ENCODE data around the gene NKAIN2. TPM values are rescaled to one million over a fixed set of nuclear protein-coding genes. Genes with fewer than 3 reads are reported as not detected.

NKAIN2 gene
- total RNA-seq, 1 experiment from 2014 or later, result not detected

GRCh38 chr6:124148236-124148957, 344.7 kb downstream of the NKAIN2 start:
- H3K9ac ChIP-seq (ENCODE audit: low read length), result no peak overlapping the region
- ChIA-PET RAD21 (ENCODE audit: low non-redundant PET in 1 of 2, low total read pairs in 2 of 2, uncharacterized antibody in 2 of 2, unreplicated experiment in 2 of 2) (no interaction called here), CTCF (no interaction called here), POLR2A (no interaction called here)
- H3K79me2 ChIP-seq (ENCODE audit: insufficient read depth, low read length), result no peaks in the 10 kb centered on the region
- intact Hi-C loops (cut with micrococcal nuclease), result no loop called here
- H3K9me2 ChIP-seq (ENCODE audit: insufficient read depth), result no peaks in the 10 kb centered on the region
- H4K20me1 ChIP-seq (ENCODE audit: insufficient read depth), result no peaks in the 10 kb centered on the region
- no peaks in the 10 kb centered on the region; the same call in 1 of the 2 replicates for H3K27me3 ChIP-seq (ENCODE audit: insufficient read depth, low read length)
- no peaks in the 10 kb centered on the region for H3K36me3 ChIP-seq (ENCODE audit: control insufficient read depth in 1 of 2, insufficient read depth in 2 of 2, low read length in 2 of 2)
- H2AFZ ChIP-seq (ENCODE audit: low read depth, low read length, poor library complexity, severe bottlenecking), result no peak overlapping the region
- H3K27ac ChIP-seq (ENCODE audit: low read depth, low read length), result no peak overlapping the region
- BruUV-seq (replicated peaks), result no TSS peak
- no peaks in the 10 kb centered on the region for H3K9me3 ChIP-seq (ENCODE audit: control insufficient read depth in 1 of 2, insufficient read depth in 1 of 2, low read depth in 1 of 2, low read length in 2 of 2)
- ATAC-seq (no peak), DNase-seq (ENCODE audit: low read depth, low spot score) (no peak)
- TF ChIP-seq EGR1 (IDR thresholded peaks at IDR 0.05; ENCODE audit: low read depth), result no peak
- no peak overlapping the region for H3K4me3 ChIP-seq (replicated peaks in 1 of 2; ENCODE audit: low read depth in 1 of 2, low read length in 2 of 2)
- H3K4me1 ChIP-seq (ENCODE audit: control insufficient read depth in 1 of 2, insufficient read depth in 2 of 2, low read length in 2 of 2), result no peaks in the 10 kb centered on the region
- no peak overlapping the region for H3K4me2 ChIP-seq (ENCODE audit: low read length)

- no peaks in the 10 kb centered on the region for H3K9me3 ChIP-seq (ENCODE audit: control insufficient read depth in 1 of 2, insufficient read depth in 1 of 2, low read depth in 1 of 2, low read length in 2 of 2)
- no peaks in the 10 kb centered on the region for H3K36me3 ChIP-seq (ENCODE audit: control insufficient read depth in 1 of 2, insufficient read depth in 2 of 2, low read length in 2 of 2)
- no peaks in the 10 kb centered on the region for H3K79me2 ChIP-seq (ENCODE audit: insufficient read depth, low read length)
- H3K9me2 ChIP-seq (ENCODE audit: insufficient read depth), result no peaks in the 10 kb centered on the region
- no peak overlapping the region for H3K27ac ChIP-seq (ENCODE audit: low read depth, low read length)
- BruUV-seq (replicated peaks), result no TSS peak
- H3K4me1 ChIP-seq (ENCODE audit: control insufficient read depth in 1 of 2, insufficient read depth in 2 of 2, low read length in 2 of 2), result no peaks in the 10 kb centered on the region
- ChIA-PET RAD21 (ENCODE audit: low non-redundant PET in 1 of 2, low total read pairs in 2 of 2, uncharacterized antibody in 2 of 2, unreplicated experiment in 2 of 2) (no interaction called here), POLR2A (no interaction called here), CTCF (no interaction called here)
- no peak for ATAC-seq
- H2AFZ ChIP-seq (ENCODE audit: low read depth, low read length, poor library complexity, severe bottlenecking), result no peak overlapping the region
- no peaks in the 10 kb centered on the region; the same call in 1 of the 2 replicates for H3K27me3 ChIP-seq (ENCODE audit: insufficient read depth, low read length)
- H3K9ac ChIP-seq (ENCODE audit: low read length), result no peak overlapping the region
- no peak overlapping the region for H3K4me3 ChIP-seq (replicated peaks in 1 of 2; ENCODE audit: low read depth in 1 of 2, low read length in 2 of 2)
- no peaks in the 10 kb centered on the region for H4K20me1 ChIP-seq (ENCODE audit: insufficient read depth)
- no peak for DNase-seq (ENCODE audit: low read depth, low spot score)
- H3K4me2 ChIP-seq (ENCODE audit: low read length), result no peak overlapping the region
- intact Hi-C loops (cut with micrococcal nuclease), result no loop called here
- TF ChIP-seq TCF7L2 (IDR thresholded peaks at IDR 0.05; ENCODE audit: borderline replicate concordance, extremely low read depth, insufficient read depth, insufficient read length), result no peak
- no peak for TF ChIP-seq JUND (IDR thresholded peaks at IDR 0.05)
- TF ChIP-seq FOSL1 (IDR thresholded peaks at IDR 0.05; ENCODE audit: low read depth), result no peak
- TF ChIP-seq REST (IDR thresholded peaks at IDR 0.05; ENCODE audit: low read depth), result no peak
- no peak for TF ChIP-seq EGR1 (IDR thresholded peaks at IDR 0.05; ENCODE audit: low read depth)
- TF ChIP-seq SP1 (IDR thresholded peaks at IDR 0.05; ENCODE audit: low read depth), result no peak
- no peak for TF ChIP-seq CEBPB (IDR thresholded peaks at IDR 0.05; ENCODE audit: low read depth)
- TF ChIP-seq ZFX (IDR thresholded peaks at IDR 0.05), result no peak
- no peak for TF ChIP-seq ZBTB33 (IDR thresholded peaks at IDR 0.05; ENCODE audit: extremely low read depth, insufficient replicate concordance, low read length)
- TF ChIP-seq MAX (IDR thresholded peaks at IDR 0.05), result no peak
- TF ChIP-seq CTCF (IDR thresholded peaks at IDR 0.05 in 2 of 3, conservative IDR thresholded peaks at IDR 0.05 in 1 of 3; ENCODE audit: borderline replicate concordance in 1 of 3, insufficient read depth in 1 of 3, low read depth in 2 of 3, low read length in 2 of 3), result no peak
- TF ChIP-seq ELF1 (IDR thresholded peaks at IDR 0.05; ENCODE audit: borderline replicate concordance, low read depth), result no peak
Measured at GRCh38 chr6:124149646-124150045, 346.0 kb downstream of the NKAIN2 start.
